ENCODE data around the gene ALCAM.

The ALCAM gene

GRCh38 chr3:105424412-105425152, 57.9 kb downstream of the ALCAM start:
- no peak for DNase-seq (ENCODE audit: low read depth)
- no peak for TF ChIP-seq CTCF (conservative IDR thresholded peaks at IDR 0.05; ENCODE audit: low read depth, low read length)
- no peak overlapping the region for H3K4me3 ChIP-seq (ENCODE audit: low read length)

GRCh38 chr3:105425153-105425502, 58.4 kb downstream of the ALCAM start:
- H3K4me3 ChIP-seq (ENCODE audit: low read length) = no peak overlapping the region
- no peak for TF ChIP-seq CTCF (conservative IDR thresholded peaks at IDR 0.05; ENCODE audit: low read depth, low read length)
- no peak for DNase-seq (ENCODE audit: low read depth)

GRCh38 chr3:105427332-105427731, 60.6 kb downstream of the ALCAM start:
- TF ChIP-seq CTCF (conservative IDR thresholded peaks at IDR 0.05; ENCODE audit: low read depth, low read length) = no peak
- no peak overlapping the region for H3K4me3 ChIP-seq (ENCODE audit: low read length)
- DNase-seq (ENCODE audit: low read depth) = no peak

GRCh38 chr3:105429034-105429762, 62.5 kb downstream of the ALCAM start:
- no peak for TF ChIP-seq CTCF (conservative IDR thresholded peaks at IDR 0.05; ENCODE audit: low read depth, low read length)
- no peak for DNase-seq (ENCODE audit: low read depth)
- H3K4me3 ChIP-seq (ENCODE audit: low read length) = no peak overlapping the region

- DNase-seq (ENCODE audit: low read depth) = no peak
- TF ChIP-seq CTCF (conservative IDR thresholded peaks at IDR 0.05; ENCODE audit: low read depth, low read length) = no peak
- no peak overlapping the region for H3K4me3 ChIP-seq (ENCODE audit: low read length)
Observed at GRCh38 chr3:105430455-105430854, 63.7 kb downstream of the ALCAM start.

GRCh38 chr3:105431200-105431599, 64.5 kb downstream of the ALCAM start:
- TF ChIP-seq CTCF (conservative IDR thresholded peaks at IDR 0.05; ENCODE audit: low read depth, low read length) = no peak
- DNase-seq (ENCODE audit: low read depth) = no peak
- H3K4me3 ChIP-seq (ENCODE audit: low read length) = no peak overlapping the region

GRCh38 chr3:105435277-105435676, 68.6 kb downstream of the ALCAM start:
- H3K4me3 ChIP-seq (ENCODE audit: low read length) = no peak overlapping the region
- DNase-seq (ENCODE audit: low read depth) = no peak
- TF ChIP-seq CTCF (conservative IDR thresholded peaks at IDR 0.05; ENCODE audit: low read depth, low read length) = no peak

Data from retinal pigment epithelial cell (primary cell).